Loucy (cell line): ENCODE results near the gene MAN2B2.

Experiments
- H2AFZ ChIP-seq: fragments of 200-600 bp; sonication (generic); 2 replicates; pipeline ENCODE4 v1.6.0; 2016; ENCODE audit warnings: antibody characterized with exemption, mild to moderate bottlenecking, low read length, moderate library complexity
- H3F3A ChIP-seq: fragments of 200-600 bp; 2 replicates; pipeline ENCODE4 v1.6.0; 2016; ENCODE audit warnings: antibody characterized with exemption, low read depth, mild to moderate bottlenecking
- H3K27me3 ChIP-seq: fragments of 200-600 bp; sonication (generic); 2 replicates; pipeline ENCODE4 v1.6.1; 2014; ENCODE audit warnings: low read length, mild to moderate bottlenecking; ENCODE audit not compliant: insufficient read depth, poor library complexity, severe bottlenecking
- H3K36me3 ChIP-seq: fragments of 200-600 bp; sonication (generic); 2 replicates; pipeline ENCODE4 v1.6.1; 2016; ENCODE audit warnings: low read length; ENCODE audit not compliant: insufficient read depth
- H3K4me1 ChIP-seq: fragments of 200-600 bp; sonication (generic); 2 replicates; pipeline ENCODE4 v1.5.1; 2014; ENCODE audit warnings: low read length, mild to moderate bottlenecking; ENCODE audit not compliant: insufficient read depth, poor library complexity, severe bottlenecking
- H3K4me2 ChIP-seq: fragments of 200-600 bp; sonication (generic); 2 replicates; pipeline ENCODE4 v1.6.0; 2014; ENCODE audit warnings: antibody characterized with exemption, low read length, low read depth, mild to moderate bottlenecking; ENCODE audit not compliant: poor library complexity, severe bottlenecking
- H3K4me3 ChIP-seq: fragments of 200-600 bp; sonication (generic); 2 replicates; pipeline ENCODE4 v1.5.1; 2014; ENCODE audit warnings: low read length, mild to moderate bottlenecking, mixed read lengths; ENCODE audit not compliant: poor library complexity, severe bottlenecking
- H3K79me2 ChIP-seq: fragments of 200-600 bp; sonication (generic); 2 replicates; pipeline ENCODE4 v1.6.1; 2014; ENCODE audit warnings: low read length; ENCODE audit not compliant: insufficient read depth
- H3K9ac ChIP-seq: fragments of 200-600 bp; sonication (generic); 2 replicates; pipeline ENCODE4 v1.6.0; 2014; ENCODE audit warnings: mild to moderate bottlenecking, low read depth, low read length, moderate library complexity; ENCODE audit not compliant: poor library complexity, severe bottlenecking
- H3K9me2 ChIP-seq: fragments of 200-600 bp; sonication (generic); replicated peaks from 2 replicates; pipeline ENCODE4 v1.6.1; 2016; ENCODE audit warnings: low read depth, low read length, mixed read lengths
- H3K9me3 ChIP-seq: fragments of 200-600 bp; sonication (generic); 2 replicates; pipeline ENCODE4 v1.6.1; 2014; ENCODE audit warnings: mild to moderate bottlenecking, antibody characterized with exemption, low read length, low read depth; ENCODE audit not compliant: insufficient read depth
- H4K20me1 ChIP-seq: fragments of 200-600 bp; sonication (generic); 2 replicates; pipeline ENCODE4 v1.6.0; 2014; ENCODE audit warnings: antibody characterized with exemption, low read length, mild to moderate bottlenecking; ENCODE audit not compliant: insufficient read depth, poor library complexity, severe bottlenecking
- CTCF ChIP-seq: fragments of 200-600 bp; sonication (generic); conservative IDR thresholded peaks from 2 replicates; pipeline ENCODE4 v1.5.1; 2014; ENCODE audit warnings: mild to moderate bottlenecking, antibody characterized with exemption, low read length
- EZH2phosphoT487 ChIP-seq: fragments of 200-600 bp; IDR thresholded peaks from 2 replicates; pipeline ENCODE4 v1.6.1; 2018; ENCODE audit warnings: antibody characterized with exemption, mild to moderate bottlenecking, moderate library complexity, borderline replicate concordance

The MAN2B2 gene

GRCh38 chr4:6538111-6538510 lies 36.9 kb upstream of the MAN2B2 start:
- no peaks in the 10 kb centered on the region for H4K20me1 ChIP-seq
- H3K4me1 ChIP-seq, result no peaks in the 10 kb centered on the region
- H3K36me3 ChIP-seq, result no peaks in the 10 kb centered on the region
- no peaks in the 10 kb centered on the region for H3K27me3 ChIP-seq
- no peak overlapping the region for H3K9ac ChIP-seq
- H2AFZ ChIP-seq, result no peak overlapping the region
- no peaks in the 10 kb centered on the region for H3K9me2 ChIP-seq
- H3F3A ChIP-seq, result no peaks in the 10 kb centered on the region
- no peaks in the 10 kb centered on the region for H3K9me3 ChIP-seq
- H3K79me2 ChIP-seq, result no peaks in the 10 kb centered on the region
- no peak overlapping the region for H3K4me2 ChIP-seq
- H3K4me3 ChIP-seq, result no peak overlapping the region
- TF ChIP-seq CTCF, result no peak

DNA sequence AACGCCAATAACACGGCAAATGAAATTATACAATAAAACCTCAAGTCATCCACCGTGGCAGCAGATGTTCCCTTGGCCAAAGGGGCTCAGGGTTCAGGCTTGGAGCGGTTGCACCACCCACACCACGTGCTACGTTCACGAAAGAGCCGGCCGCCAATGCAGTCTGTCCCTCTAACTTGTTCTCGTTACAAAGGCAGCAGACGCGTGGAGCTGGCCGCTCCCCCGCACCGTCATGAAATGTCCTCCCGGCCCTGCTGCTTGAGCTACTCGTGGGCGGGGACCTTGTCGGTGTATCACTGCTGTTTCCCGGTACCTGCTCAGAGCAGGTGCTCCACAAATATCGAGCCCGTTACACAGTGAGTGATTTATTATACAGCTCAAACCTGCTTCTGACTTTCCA lies 36.4 kb upstream of the MAN2B2 start:
- Histone ChIP-seq H3K4me2 (no peak overlapping the region), H3K36me3 (no peaks in the 10 kb centered on the region), H3K9ac (no peak overlapping the region), H3K27me3 (no peaks in the 10 kb centered on the region), H3K79me2 (no peaks in the 10 kb centered on the region), H3K9me2 (no peaks in the 10 kb centered on the region), H2AFZ (no peak overlapping the region), H3F3A (no peaks in the 10 kb centered on the region), H4K20me1 (no peaks in the 10 kb centered on the region), H3K9me3 (no peaks in the 10 kb centered on the region), H3K4me3 (no peak overlapping the region), H3K4me1 (no peaks in the 10 kb centered on the region)
- no peak for TF ChIP-seq CTCF
- TF ChIP-seq EZH2phosphoT487, result no peak

DNA sequence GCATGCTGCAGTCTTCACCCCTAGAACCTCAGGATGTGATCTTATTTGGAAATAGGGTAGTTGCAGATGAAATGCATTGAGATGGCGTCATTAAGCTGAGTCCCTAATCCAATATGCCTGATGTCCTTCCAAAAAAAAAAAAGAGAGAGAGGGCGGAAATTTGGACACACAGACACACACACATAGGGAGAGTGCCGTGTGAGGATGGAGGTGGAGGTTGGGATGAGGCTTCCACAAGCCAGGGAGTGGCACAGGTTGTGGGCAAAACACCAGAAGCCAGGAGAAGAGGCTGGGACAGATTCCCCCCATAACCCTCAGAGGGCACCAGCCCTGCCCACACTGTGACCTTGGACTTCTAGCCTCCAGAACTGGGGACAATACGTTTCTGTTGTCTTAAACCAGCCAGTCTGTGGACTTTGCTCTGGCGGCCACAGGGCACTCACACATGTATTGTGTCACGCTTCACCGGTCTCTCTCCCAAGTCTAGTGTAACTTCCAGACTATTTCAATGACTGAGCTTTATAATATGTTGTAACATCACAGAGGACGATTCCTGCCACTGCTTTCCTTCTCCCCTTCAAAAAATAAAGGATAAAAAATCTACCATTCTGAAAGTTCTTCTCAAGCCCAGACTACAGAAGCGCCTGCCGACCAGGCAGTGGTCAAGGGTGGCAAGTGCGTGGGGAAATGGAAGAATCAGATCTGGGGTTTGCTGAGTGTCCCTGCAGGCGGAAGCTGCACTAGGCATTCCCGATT lies 35.8 kb upstream of the MAN2B2 start:
- Histone ChIP-seq H3K36me3 (no peaks in the 10 kb centered on the region), H3K79me2 (no peaks in the 10 kb centered on the region), H2AFZ (no peak overlapping the region), H3K9me2 (no peaks in the 10 kb centered on the region), H4K20me1 (no peaks in the 10 kb centered on the region), H3K4me2 (no peak overlapping the region), H3K9ac (no peak overlapping the region), H3K27me3 (no peaks in the 10 kb centered on the region), H3F3A (no peaks in the 10 kb centered on the region), H3K4me1 (no peaks in the 10 kb centered on the region), H3K9me3 (no peaks in the 10 kb centered on the region), H3K4me3 (no peak overlapping the region)
- TF ChIP-seq EZH2phosphoT487 (no peak), CTCF (no peak)
